Hepatic stellate cell (primary cell): ENCODE measurements around the gene EIF5.
A peak's percentile ranks its signal among the peaks of the same experiment; 100 is the strongest.
"Not testable (repeated sequence)": the region's sequence is repeated elsewhere in the genome, so short reads cannot be mapped to it uniquely, and the experiment has no call there.

Experiments used
- DNase-seq: peaks from one replicate; pipeline ENCODE4 v3.0.0; 2011; ENCODE audit warnings: low spot score

The EIF5 gene

DNA sequence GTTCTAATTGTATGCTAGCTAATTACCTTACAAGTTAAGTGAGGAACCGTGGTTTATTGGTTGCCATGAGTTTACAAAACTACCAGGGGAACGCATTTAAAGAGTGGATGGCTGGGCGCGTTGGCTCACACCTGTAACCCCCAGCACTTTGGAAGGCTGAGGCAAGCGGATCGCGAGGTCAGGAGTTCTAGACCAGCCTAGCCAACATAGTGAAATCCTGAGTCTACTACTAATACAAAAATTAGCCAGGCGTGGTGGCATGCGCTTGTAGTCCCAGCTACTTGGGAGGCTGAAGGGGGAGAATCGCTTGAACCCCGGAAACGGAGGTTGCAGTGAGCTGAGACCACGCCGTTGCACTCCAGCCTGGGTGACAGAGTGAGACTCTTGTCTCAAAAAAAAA lies 2.2 kb downstream of the EIF5 start:
- DNase-seq = no peak

DNA sequence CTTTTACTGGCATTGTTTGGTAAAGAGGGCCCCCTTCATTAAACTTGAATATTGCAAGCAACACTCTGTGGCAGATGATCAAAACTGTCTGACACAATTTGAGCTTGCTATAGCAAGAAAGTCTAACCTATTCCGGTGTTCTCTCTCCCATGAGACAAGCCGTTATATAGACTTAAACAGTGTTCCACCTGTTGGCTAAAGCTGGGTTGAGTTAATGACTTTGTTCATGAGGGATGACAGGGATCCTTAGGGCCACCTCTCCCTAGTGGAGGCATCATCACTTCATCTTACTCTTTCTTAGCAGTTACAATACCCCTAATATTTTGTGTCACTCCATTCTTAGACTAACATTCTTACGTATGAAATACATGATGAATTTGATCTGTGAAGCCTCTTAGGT lies 3.8 kb downstream of the EIF5 start:
- DNase-seq = no peak

DNA sequence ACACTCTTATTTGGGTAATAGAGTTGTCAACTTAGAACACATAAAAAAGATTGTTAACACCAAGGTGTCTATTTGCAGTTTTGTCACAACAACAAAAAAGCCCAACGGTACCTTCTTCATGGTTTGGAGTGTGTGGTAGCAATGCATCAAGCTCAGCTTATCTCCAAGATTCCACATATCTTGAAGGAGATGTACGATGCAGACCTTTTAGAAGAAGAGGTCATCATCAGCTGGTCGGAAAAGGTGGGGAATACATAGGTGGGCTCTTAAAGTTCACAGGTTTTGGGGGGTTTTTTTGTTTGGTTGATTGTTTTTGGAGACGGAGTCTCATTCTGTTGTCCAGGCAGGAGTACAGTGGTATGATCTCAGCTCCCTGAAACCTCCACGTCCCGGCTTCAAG lies 5.5 kb downstream of the EIF5 start:
- no peak for DNase-seq

DNA sequence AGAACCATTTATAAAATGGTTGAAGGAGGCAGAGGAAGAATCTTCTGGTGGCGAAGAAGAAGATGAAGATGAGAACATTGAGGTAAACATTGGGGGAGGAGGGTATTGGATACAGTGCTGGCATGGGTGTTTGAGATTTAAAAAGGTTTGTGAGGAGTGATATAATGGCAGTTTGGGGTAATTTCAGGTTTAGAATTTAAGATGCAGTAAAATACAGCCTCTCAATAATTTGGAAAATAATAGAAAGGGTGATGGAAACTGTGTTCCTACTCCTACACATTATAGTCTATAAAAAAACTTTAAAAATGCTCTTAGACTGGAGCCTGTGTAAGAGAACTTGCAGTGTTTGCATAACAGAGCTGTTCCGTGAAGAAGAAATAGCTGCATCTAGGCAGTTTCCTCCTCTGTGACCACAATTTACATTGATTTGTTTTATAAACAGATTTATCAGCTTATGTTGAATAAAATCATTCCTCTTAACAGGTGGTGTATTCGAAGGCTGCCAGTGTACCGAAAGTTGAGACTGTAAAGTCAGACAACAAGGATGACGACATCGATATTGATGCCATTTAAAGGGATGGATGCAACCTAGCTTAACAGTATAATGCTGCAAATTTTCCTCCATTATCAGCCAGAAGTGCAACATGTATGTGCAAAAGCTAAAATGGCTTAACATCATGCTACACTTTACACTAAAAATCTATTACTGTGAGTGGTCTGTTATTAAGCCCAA lies 6.6 kb downstream of the EIF5 start:
- DNase-seq = no peak

DNA sequence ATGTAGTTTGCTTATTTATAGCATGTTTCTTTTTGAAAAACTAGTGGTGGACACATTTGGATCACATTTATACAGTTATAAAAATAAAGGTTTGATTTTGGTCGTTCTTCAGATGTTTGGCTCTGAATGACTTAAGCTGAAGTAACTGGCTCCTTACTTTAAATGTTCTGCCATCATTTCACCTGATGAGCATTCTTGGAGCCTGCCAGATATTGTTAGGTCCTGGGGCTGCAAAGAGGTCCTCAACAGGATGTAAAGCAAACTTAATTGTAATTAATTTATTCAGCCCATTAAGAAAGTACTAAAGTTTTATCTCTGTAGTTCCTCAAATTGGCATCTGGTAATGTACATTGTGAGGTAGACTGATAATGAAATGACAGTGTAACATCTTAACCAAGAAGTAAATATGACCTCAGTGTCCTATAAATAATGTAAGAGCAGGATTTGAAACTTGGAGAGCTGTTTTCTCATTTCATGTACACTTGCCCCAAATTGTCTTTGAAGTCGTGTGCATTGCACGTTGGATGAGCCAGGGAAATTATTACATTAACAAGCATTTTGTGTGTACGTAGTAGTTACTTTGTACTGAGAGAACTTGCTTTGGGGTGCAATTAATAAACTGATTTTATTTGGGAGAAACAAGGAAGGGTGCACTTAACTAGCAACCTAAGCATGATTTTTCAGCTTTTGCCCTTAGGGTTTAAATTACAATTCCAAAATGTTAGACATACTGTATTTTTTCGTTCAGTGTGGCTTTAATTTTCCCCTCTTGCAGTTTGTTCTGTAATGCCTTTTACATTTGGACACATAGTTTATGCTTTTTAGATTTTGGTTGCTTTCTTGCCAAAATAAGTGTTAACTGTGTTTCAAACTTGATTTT lies 7.5 kb downstream of the EIF5 start:
- no peak for DNase-seq

DNA sequence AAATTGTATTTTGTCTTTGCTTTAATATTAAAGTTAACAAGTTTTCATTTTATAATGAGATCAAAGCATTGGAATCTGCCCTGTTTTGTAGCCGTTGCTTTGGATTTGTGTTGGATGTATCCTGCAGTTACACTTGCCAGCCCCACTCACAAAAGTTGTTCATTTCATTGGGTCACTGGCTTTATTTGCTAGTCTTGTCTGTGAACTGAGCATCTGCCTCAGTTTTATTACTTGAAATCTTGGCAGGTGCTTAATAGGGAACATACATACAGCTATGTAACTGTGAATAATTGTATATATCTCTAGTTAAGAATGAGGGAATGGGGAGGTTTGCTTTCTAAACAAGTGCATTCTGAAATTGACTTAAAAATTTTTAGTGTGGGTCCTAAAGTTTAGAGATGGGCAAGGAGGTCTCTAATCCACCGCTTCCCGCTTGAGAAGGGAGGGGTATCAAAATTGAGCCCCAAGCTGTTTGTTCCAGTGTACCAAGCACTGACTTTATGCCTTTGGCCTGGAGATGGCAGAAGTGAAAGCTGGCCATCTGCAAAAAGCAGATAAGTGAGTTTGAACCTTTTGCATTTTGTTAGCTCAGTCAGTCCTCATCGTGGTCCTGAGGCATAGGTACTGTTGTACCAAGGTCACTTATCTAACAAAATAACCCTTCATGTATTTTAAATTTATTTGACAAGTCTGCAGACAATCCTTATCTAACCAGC lies 9.3 kb downstream of the EIF5 start:
- no peak for DNase-seq

DNA sequence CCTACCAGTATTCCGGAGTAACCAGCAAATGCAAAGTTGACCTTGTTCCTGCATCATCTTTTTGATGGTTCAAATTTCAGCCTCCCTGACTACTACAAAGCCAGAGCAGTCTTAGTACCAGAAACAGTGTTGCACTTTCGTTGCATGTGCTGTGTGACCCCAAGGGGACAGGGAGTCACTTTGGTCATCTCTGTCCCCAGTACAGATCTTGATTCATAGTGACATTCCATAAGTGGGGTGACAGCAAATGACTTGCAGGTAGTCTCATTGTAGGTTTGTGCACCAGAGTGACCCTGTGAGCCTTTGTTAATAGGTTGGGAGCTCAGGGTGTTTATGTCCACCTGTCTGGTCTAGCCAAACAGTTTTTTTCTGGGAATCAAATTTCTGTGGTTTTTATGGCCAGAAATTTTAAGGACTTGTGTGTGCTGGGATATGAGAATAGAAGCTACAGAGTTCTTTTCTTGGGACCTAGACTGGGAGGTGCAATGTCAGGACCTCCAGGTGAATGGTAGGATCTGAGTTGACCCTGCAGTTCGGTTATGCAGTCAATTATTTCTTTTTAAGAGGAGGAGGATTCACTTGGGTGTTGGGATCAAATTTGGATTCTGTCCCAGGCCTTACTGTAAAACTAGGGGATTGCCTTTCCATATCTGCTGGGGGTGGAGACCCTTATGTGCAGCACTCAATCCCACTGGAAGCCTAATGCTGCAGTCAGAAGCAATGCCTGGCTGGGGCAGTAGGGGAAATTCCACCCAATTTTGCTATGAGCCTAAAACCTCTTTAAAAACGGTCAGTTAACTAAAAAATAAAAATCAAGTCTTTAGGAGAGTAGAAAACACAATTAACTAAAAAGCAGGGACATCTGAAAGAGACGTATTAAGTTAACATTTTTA lies 10.1 kb downstream of the EIF5 start:
- DNase-seq = no peak

DNA sequence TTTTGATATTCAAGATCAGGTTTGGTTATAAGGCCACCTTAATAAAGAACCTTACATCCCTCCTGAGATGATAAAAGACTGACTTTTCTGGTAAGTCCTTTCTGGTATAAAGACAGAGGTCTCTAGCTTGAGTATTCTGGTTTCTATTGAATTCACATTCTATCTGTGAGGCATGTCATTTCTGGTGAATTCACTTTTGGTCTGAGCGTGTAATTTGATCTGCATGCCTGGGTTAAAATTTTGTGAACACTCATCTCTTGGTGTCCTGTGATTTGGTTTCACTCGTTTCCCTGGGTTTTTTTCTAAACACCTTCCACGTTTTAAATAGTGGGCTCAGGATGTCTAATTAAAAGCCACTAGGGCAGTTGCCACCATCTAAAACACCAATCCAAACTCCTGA lies 12.2 kb downstream of the EIF5 start:
- no peak for DNase-seq

DNA sequence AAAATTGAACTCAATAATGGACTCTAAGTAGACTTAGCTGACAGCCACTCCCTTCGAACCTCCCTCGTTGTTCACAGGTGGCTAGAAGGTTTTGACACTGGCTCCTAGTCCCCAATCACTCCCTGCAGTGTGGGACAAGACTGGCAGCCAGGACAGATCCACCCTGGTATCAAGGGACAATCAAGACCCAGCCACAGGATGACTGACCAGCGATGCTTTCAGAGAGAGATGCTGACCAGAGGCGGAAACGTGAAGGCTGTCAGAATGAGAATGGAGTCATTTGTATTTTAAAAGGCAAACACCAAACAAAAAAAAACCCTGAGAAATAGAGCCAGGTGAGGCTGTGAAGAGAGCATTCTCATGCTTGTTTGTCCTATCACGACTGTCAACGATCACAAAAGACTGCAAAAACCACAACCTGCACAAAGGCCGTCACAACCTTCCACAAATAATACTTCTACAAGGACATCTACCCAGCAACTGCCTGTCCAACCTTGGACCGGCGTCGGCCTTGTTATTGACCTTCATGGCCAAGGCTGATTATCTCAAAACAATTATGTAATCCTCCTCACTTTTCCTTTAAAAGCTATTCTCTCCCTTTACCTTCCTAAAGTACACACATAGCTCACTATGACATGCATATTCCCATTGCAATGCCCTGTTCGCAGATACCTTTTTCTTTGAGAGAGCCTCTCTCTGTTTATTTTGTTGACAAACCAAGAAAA lies 13.2 kb downstream of the EIF5 start:
- DNase-seq = no peak

DNA sequence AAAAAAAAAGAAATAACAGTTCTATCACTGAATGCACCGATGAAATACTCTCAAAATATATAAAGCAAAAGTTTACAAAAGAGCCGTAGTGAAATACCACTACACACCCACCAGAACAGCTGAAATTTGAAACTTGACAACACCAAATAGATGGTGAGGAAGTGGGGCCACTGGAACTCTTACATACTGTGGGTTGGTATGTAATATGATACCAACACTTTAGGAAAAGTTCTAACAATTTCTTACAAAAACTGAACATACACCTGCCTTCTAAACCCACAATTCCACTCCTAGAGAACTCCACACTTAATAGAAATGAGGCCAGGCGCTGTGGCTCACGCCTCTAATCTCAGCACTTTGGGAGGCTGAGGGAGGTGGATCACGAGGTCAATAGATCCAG lies 14.1 kb downstream of the EIF5 start:
- no peak for DNase-seq

DNA sequence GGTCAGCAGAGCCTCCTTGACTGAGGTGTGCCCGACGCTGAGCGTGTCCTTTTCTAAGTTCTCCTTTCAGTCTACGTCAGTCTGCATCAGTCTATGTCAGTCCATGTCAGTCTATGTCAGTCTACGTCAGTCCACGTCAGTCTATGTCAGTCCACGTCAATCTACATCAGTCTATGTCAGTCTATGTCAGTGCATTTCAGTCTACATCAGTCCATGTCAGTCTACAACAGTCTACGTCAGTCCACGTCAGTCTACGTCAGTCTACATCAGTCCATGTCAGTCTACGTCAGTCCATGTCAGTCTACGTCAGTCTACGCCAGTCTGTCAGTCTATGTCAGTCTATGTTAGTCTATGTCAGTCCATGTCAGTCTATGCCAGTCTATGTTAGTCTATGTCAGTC lies 15.9 kb downstream of the EIF5 start:
- no peak for DNase-seq

DNA sequence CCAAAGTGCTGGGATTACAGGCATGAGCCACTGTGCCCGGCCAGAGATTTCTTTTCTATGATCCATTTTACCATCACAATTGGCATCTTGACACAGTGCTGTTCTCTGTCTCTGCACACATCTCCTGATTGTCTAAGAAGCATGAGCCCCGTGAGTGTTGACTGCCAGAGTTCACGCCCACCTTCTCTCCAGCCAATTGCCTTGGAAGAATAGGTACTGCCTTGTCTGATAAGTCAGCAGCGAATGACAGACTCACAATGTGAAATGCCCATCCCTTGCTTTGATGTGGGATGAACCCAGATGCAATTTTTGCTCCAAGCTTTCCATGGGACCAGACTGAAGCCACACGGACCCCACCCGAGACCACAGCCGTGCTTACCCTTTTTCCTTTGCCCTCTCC lies 19.3 kb downstream of the EIF5 start:
- no peak for DNase-seq

DNA sequence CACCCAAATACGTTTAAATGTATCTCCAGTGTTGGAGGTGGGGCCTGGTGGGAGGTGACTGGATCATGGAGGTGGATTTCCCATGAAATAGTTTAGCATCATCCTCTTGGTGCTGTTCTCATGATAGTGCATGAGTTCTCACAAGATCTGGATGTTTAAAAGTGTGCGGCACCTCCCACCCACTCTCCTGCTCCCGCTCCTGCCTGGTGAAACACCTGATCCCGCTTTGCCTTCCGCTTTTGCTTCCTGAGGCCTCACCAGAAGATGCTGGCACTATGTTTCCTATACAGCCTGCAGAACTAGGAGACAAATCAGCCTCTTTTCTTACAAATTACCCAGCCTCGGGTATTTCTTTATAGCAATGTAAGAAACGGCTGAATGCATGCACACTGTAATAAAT lies 20.1 kb downstream of the EIF5 start:
- no peak for DNase-seq

DNA sequence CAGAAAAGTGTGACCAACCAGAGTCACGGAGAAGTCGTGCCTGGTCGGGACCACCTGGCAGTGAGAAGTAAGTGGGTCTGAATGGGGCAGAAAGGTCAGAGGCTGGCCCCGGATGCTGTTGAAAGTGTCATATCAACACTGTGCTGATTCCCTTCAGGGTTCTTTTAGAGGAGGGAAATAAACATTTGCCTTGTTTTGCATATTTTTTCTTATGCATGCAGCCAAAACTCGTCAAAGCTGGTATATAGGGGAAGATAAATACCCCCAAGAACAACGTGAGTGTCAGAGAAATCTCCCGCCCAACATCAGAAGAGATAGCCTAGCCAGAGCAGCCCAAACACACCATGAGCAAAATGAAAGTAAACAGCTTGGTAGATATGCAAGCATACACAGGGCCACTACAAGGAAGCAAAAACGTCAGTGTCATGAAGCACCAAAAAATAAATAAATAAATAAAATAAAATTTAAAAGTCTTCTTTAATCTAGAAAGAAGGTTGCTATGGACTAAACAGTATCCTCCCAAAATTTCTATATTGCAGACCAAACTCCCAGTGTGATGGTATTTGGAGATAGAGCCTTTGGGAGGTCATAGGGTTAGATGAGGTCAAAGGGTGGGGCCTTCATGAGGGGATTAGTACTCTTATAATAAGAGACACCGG lies 22.1 kb downstream of the EIF5 start:
- DNase-seq = no peak

DNA sequence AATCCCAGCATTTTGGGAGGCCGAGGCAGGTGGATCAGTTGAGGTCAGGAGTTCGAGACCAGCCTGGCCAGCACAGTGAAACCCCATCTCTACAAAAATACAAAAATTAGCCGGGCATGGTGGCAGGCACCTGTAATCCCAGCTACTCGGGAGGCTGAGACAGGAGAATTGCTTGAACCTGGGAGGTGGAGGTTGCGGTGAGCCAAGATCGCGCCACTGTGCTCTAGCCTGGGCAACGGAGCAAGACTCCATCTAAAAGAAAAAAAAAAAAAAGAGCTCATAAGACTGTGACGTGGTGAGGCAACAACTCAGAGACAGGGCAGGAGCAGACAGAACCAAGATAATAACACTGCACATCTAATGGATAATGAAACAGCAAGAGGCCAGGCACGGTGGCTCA lies 23.5 kb downstream of the EIF5 start:
- not testable (repeated sequence) for DNase-seq

DNA sequence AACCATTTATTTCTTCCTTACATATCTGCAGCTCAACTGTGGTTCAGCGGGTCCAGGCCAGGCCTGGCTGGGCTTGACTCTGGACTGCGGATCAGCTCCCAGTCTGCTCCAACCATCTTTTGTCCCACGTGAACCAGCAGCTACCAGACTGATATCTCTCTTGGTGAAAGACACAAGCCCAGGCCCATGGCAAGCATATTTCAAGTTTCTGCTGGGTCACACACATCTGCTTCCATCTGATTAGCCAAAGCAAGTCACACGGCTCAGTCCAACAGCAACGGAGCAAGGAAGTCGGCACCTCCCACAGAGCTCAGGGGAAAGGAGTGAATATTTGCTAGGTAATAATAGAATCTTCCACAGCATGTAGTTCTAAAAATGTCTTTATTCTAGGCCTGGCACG lies 26.5 kb downstream of the EIF5 start:
- no peak for DNase-seq

DNA sequence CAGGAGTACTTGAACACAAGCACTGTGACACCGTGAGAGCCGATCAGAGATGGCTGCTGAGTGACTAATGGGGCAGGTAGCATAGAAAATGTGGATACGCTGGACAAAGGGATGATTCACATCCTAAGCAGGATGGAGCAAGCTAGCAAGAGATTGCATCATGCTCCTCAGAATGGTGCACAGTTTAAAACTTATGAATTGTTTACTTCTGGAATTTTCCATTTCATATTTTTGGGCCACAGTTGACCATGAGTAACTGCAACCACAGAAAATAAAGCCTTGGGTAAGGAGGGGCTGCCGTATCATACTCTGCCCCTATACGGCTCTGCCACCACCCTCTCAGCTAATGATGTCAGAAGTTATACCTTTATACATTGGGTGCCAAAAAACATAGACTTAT lies 27.8 kb downstream of the EIF5 start:
- DNase-seq = peak; percentile 79

DNA sequence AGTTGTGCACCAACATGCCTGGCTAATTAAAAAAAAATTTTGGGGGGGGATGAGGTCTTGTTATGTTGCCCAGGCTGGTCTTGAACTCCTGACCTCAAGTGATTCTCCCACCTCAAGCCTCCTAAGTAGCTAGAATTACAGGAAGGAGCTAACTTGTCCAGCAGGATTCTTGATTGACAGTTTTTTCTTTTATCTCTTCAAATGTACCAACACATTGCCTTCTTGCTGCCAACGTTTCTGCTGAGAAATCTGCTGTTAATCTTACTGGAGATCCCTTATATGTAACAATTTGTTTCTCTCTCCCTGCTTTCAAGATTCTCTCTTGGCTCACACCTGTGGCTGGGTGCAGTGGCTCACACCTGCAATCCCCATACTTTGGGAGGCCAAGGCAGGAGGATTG lies 28.7 kb downstream of the EIF5 start:
- no peak for DNase-seq

DNA sequence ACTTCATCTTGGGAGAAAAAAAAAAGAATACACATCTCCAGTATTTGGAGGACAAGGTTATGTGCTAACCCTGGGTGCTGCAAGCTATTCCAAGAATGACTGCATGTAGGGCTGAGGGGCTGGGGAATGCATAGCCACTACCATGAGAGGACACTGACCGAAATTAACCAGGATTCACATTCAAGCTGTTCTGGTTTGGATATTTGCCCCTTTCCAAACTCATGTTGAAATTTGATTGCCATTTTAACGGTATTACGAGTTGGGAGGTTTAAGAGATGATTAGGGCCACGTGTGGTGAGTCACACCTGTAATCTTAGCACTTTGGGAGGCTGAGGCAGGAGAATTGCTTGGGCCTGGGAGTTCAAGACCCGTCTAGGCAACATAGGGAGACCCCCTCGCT lies 32.7 kb downstream of the EIF5 start:
- no peak for DNase-seq

DNA sequence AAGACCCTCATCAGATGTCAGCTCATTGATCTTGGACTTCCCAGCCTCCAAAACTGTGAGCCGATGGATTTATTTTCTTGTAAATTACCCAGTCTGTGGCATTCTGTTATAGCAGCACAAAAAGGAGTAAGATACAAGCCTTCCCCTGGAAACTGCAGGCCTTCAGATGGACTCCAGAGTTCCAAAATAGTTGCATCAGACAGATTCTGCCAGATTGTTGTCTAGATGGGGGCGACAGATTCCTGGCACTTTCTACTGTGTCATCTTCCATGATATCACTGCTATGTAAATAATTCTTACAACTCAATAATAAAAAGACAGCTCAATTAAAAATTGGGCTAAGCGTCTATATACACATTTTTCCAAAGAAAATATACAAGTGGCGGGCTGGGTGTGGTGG lies 34.0 kb downstream of the EIF5 start:
- no peak for DNase-seq

DNA sequence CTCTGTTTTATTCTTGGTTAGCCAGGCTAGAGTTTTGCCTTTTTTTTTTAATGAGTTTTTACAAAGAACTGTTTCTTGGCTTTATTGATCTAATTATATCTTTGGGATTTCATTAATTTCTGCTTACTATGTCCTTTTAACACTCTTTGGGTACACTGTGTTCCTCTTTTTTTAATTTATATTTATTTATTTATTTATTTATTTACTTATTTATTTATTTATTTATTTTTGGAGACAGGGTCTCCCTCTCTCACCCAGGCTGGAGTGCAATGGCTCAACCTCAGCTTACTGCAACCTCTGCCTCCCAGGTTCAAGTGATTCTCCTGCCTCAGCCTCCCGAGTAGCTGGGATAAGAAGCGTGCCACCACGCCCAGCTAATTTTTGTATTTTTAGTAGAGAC lies 36.0 kb downstream of the EIF5 start:
- no peak for DNase-seq
